Measurements from ENCODE around the gene NR2F6.

Gene NR2F6

DNA sequence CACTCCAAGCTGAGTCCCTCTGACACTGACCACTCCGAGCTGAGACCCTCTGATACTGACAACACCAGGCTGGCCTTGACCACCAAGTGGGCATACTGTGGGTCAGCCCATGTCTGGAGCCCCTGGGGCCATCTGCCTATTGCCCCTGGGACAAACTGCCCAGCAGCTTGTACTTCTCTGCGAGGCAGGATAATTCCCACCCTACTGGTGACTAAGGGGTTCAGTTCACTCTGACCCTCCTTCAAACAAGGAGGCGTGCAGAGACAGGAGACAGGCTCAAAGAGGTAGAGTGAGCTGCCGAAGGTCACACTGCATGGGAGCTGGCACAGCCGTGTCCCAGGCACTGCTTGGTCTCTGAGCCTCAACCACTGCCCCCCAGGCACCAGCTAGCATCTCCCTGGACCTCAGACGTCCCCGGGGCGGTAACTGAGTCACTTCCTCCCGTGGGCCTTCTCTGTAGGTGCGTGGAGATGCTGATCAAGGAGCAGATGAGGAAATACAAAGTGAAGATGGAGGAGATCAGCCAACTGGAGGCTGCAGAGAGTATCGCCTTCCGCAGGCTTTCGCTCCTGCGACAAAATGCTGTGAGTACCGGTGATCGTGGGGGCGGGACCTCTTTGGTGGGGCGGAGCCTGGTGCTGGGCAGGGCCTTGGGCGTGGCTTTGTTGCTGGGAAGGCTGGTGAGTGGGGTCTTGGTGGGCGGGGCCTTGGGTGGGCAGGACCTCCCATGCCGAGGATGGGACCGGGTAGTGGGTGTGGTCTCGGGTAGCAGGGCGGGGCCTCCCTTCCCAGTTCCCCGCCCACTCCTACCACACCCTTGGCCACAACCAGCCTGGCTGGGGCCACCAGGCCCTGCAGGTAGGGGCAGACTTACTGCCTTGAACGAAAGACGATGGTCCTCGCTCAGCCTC, 36.3 kb downstream of the NR2F6 start:
- no peaks in the 10 kb centered on the region for H3K9me3 ChIP-seq (ENCODE audit: control insufficient read depth, insufficient read depth, low read length)
- H3K27me3 ChIP-seq (ENCODE audit: control insufficient read depth, insufficient read depth, low read length) = no peaks in the 10 kb centered on the region
- no CpG with 5 or more reads among the region's 28 CpGs for WGBS (ENCODE audit: insufficient coverage, insufficient read length)
- H3K4me1 ChIP-seq (ENCODE audit: control insufficient read depth, insufficient read depth, low read length) = peaks cover 5% of the 10 kb centered on the region; the same call in 1 of the 2 replicates
- H3K27ac ChIP-seq (ENCODE audit: low read length) = no peak overlapping the region
- H3K4me3 ChIP-seq (ENCODE audit: low read length) = no peak overlapping the region
- H3K36me3 ChIP-seq (ENCODE audit: control insufficient read depth, insufficient read depth, low read length) = peaks cover 17% of the 10 kb centered on the region
- DNase-seq (ENCODE audit: low read depth, low spot score) = peak; percentile 83

DNA sequence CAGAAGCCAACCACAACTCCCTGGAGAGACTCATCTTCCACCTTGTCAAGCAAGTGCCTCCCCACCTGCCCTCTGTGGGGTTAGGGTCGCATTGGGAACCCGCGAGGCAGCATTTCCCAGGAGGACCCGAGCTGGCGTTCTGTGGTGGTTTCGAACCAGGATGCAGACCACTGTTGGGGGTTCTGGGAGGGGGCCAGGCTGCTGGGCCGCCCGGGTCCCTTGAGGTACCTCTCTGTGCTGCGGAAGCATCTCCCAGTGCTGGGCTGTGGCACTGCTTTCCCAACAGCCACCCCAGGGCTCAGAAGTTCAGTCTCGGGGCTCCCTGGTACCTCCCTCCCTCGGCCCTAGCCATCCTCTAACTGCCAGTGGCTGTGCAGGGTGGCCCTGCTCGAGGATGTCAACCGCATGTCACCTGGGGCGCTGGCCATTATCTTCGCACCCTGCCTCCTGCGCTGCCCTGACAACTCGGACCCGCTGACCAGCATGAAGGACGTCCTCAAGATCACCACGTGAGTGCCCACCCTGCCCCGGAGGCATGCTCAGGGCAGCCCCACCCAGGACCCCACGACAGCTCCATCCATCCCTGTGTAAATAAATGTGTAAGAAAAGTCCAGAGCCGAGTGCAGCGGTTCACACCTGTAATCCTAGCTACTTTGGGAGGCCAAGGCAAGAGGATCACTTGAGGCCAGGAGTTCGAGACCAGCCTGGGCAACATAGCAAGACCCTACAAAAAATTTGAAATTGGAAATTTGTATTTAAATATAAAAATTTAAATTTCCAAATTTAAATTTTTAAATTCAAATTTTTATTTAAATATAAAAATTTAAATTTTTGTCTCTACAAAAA, 38.8 kb downstream of the NR2F6 start:
- no peaks in the 10 kb centered on the region for H3K27me3 ChIP-seq (ENCODE audit: control insufficient read depth, insufficient read depth, low read length)
- WGBS (ENCODE audit: insufficient coverage, insufficient read length) = no CpG with 5 or more reads among the region's 25 CpGs
- 0 out of 2 replicates have a peak, but pooled peaks cover 5% of the 10 kb centered on the region for H3K4me1 ChIP-seq (ENCODE audit: control insufficient read depth, insufficient read depth, low read length)
- no peak overlapping the region for H3K27ac ChIP-seq (ENCODE audit: low read length)
- no peak overlapping the region for H3K4me3 ChIP-seq (ENCODE audit: low read length)
- H3K36me3 ChIP-seq (ENCODE audit: control insufficient read depth, insufficient read depth, low read length) = peaks cover 24% of the 10 kb centered on the region
- no peaks in the 10 kb centered on the region for H3K9me3 ChIP-seq (ENCODE audit: control insufficient read depth, insufficient read depth, low read length)
- no peak for DNase-seq (ENCODE audit: low read depth, low spot score)

DNA sequence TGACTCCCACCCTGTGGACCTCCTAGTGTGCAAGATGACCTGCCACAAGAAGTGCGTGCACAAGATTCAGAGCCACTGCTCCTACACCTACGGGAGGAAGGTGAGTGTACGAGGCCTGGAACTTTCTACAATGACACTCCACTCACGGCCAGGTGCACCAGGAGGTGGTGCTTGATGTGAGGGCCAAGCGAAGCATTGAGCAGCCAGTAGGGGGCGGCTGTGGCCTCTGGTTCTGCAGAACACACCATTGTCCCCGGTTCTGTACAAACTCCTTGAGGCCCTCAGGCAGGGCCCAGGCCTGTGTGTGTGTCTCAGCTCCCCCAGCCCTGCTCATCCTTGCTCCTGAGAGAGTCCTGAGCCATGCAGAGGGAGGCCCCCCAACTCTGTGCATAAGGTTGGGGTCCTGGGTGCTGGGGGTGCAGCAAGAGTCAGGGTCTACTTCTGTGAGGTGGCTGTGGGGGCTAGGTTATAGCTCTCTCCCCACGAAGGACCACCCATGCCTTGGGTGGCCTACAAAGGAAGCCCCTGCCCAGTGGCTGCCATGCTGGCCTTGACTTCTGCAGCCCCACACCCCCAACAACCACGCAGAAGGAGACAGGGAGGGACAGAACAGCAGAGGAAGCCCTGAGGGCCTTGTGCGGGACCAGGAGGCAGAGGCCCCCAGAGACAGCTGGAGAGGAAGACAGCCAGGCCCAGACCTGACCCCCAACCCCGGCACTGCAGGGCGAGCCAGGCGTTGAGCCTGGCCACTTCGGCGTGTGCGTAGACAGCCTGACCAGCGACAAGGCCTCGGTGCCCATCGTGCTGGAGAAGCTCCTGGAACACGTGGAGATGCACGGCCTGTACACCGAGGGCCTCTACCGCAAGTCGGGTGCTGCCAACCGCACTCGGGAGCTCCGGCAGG, 40.2 kb downstream of the NR2F6 start:
- no peak overlapping the region for H3K27ac ChIP-seq (ENCODE audit: low read length)
- peaks cover 31% of the 10 kb centered on the region for H3K36me3 ChIP-seq (ENCODE audit: control insufficient read depth, insufficient read depth, low read length)
- no peaks in the 10 kb centered on the region for H3K27me3 ChIP-seq (ENCODE audit: control insufficient read depth, insufficient read depth, low read length)
- no CpG with 5 or more reads among the region's 27 CpGs for WGBS (ENCODE audit: insufficient coverage, insufficient read length)
- H3K4me3 ChIP-seq (ENCODE audit: low read length) = no peak overlapping the region
- H3K4me1 ChIP-seq (ENCODE audit: control insufficient read depth, insufficient read depth, low read length) = 0 out of 2 replicates have a peak, but pooled peaks cover 5% of the 10 kb centered on the region
- DNase-seq (ENCODE audit: low read depth, low spot score) = peak; percentile 58
- H3K9me3 ChIP-seq (ENCODE audit: control insufficient read depth, insufficient read depth, low read length) = no peaks in the 10 kb centered on the region

DNA sequence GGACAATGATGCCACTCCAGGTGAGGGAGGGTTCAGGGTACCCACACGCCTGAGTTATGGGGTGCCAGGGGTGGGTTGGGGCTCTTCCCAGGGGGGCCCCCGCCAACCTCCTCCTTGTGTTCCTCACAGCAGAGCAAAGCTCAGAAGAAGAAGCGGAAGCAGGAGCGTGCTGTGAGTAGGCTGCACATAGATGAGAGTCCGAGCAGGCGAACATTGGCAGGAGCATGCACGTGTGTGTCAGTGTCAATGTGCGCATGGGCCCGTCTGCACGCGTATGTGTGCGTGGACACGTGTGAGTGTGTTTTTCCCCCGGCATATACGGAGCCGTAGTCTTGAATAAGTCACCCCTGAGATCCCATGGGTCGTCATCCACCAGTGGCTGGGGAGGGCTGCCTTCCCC, 43.0 kb downstream of the NR2F6 start:
- no peak for DNase-seq (ENCODE audit: low read depth, low spot score)
- H3K4me3 ChIP-seq (ENCODE audit: low read length) = no peak overlapping the region
- H3K27ac ChIP-seq (ENCODE audit: low read length) = no peak overlapping the region
- H3K27me3 ChIP-seq (ENCODE audit: control insufficient read depth, insufficient read depth, low read length) = no peaks in the 10 kb centered on the region
- H3K4me1 ChIP-seq (ENCODE audit: control insufficient read depth, insufficient read depth, low read length) = no peaks in the 10 kb centered on the region
- no CpG with 5 or more reads among the region's 17 CpGs for WGBS (ENCODE audit: insufficient coverage, insufficient read length)
- peaks cover 38% of the 10 kb centered on the region for H3K36me3 ChIP-seq (ENCODE audit: control insufficient read depth, insufficient read depth, low read length)
- no peaks in the 10 kb centered on the region for H3K9me3 ChIP-seq (ENCODE audit: control insufficient read depth, insufficient read depth, low read length)

DNA sequence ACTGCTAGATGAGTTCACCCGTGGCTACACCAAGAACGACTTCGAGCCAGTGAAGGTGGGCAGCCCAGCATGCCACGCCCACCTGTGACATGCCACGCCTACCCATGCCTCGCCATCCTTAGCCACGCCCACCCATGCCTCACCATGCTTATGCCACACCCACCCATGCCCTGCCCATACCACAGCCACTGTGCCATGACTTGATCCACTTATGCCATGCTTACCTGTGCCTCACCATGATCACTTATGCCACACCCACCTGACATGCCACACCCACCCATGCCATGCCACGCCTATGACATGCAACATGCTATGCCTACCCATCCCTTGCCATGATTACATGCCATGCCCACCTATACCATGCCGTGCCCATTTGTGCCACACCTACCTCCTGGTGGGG, 43.5 kb downstream of the NR2F6 start:
- H3K27ac ChIP-seq (ENCODE audit: low read length) = no peak overlapping the region
- WGBS (ENCODE audit: insufficient coverage, insufficient read length) = no CpG with 5 or more reads among the region's 9 CpGs
- no peak overlapping the region for H3K4me3 ChIP-seq (ENCODE audit: low read length)
- H3K9me3 ChIP-seq (ENCODE audit: control insufficient read depth, insufficient read depth, low read length) = no peaks in the 10 kb centered on the region
- no peaks in the 10 kb centered on the region for H3K27me3 ChIP-seq (ENCODE audit: control insufficient read depth, insufficient read depth, low read length)
- H3K36me3 ChIP-seq (ENCODE audit: control insufficient read depth, insufficient read depth, low read length) = peaks cover 38% of the 10 kb centered on the region
- H3K4me1 ChIP-seq (ENCODE audit: control insufficient read depth, insufficient read depth, low read length) = no peaks in the 10 kb centered on the region
- no peak for DNase-seq (ENCODE audit: low read depth, low spot score)

DNA sequence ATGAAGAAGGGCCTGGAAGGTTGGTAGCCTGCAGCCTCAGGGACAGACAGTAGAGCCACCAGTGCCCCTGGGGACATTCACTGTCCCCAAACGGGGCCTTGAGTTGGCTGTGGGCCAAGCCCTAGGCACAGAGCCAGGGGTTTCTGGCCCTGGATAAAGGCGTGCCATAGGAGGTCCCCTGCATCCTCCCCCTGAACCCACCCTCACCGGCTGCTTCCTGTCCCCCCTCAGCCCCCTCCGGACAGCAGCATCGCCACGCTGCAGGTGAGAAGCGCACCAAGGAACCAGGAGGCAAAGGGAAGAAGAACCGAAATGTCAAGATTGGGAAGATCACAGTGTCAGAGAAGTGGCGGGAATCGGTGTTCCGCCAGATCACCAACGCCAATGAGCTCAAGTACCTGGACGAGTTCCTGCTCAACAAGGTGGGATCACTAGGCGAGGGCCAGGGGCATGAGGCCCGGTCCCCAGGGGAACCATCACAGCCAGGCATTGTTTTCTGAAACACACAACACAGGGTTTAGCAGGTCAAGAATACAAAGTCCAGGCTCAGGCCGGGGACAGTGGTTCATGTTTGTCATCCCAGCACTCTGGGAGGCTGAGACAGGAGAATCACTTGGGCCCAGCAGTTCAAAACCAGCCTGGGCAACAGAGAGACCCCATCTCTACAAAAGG, 45.2 kb downstream of the NR2F6 start:
- no peaks in the 10 kb centered on the region for H3K27me3 ChIP-seq (ENCODE audit: control insufficient read depth, insufficient read depth, low read length)
- H3K4me1 ChIP-seq (ENCODE audit: control insufficient read depth, insufficient read depth, low read length) = no peaks in the 10 kb centered on the region
- H3K4me3 ChIP-seq (ENCODE audit: low read length) = no peak overlapping the region
- WGBS (ENCODE audit: insufficient coverage, insufficient read length) = no CpG with 5 or more reads among the region's 16 CpGs
- H3K36me3 ChIP-seq (ENCODE audit: control insufficient read depth, insufficient read depth, low read length) = peaks cover 28% of the 10 kb centered on the region
- no peak for DNase-seq (ENCODE audit: low read depth, low spot score)
- H3K9me3 ChIP-seq (ENCODE audit: control insufficient read depth, insufficient read depth, low read length) = no peaks in the 10 kb centered on the region
- H3K27ac ChIP-seq (ENCODE audit: low read length) = no peak overlapping the region

DNA sequence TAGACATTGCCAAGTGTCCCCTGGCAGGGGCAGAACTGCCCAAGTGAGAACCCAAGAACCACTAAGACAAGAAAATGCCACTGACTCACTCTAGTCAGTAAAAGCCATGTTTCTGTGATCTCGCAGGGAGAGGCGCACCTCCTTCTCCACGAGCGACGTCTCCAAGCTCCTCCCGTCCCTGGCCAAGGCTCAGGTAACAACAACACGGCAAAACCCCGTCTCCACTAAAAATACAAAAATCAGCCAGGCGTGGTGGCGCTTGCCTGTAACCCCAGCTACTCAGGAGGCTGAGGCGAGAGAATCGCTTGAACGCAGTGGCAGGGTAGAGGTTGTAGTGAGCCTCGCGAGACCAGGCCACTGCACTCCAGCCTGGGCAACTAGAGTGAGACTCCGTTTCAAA, 48.1 kb downstream of the NR2F6 start:
- peaks cover 34% of the 10 kb centered on the region for H3K36me3 ChIP-seq (ENCODE audit: control insufficient read depth, insufficient read depth, low read length)
- no peaks in the 10 kb centered on the region for H3K9me3 ChIP-seq (ENCODE audit: control insufficient read depth, insufficient read depth, low read length)
- DNase-seq (ENCODE audit: low read depth, low spot score) = no peak
- no peak overlapping the region for H3K27ac ChIP-seq (ENCODE audit: low read length)
- H3K4me1 ChIP-seq (ENCODE audit: control insufficient read depth, insufficient read depth, low read length) = no peaks in the 10 kb centered on the region
- WGBS (ENCODE audit: insufficient coverage, insufficient read length) = no CpG with 5 or more reads among the region's 16 CpGs
- no peaks in the 10 kb centered on the region for H3K27me3 ChIP-seq (ENCODE audit: control insufficient read depth, insufficient read depth, low read length)
- H3K4me3 ChIP-seq (ENCODE audit: low read length) = no peak overlapping the region

DNA sequence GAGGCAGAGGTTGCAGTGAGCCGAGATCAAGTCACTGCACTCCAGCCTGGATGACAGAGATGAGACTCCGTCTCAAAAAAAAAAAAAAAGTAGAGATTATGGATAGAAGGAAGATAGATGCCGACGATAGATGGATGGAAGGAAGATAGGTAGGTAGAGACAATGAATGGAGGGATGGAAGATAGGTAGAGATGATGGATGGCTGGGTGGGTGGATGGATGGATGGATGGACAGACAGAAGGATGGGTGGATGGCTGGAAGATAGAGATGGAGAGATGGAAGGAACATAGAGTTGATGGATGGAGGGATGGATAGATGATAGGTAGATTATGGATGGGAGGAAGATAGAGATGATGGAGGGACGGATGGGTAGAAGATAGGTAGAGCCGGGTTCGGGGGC, 49.1 kb downstream of the NR2F6 start:
- no peak for DNase-seq (ENCODE audit: low read depth, low spot score)
- Histone ChIP-seq H3K27me3 (ENCODE audit: control insufficient read depth, insufficient read depth, low read length) (no peaks in the 10 kb centered on the region), H3K27ac (ENCODE audit: low read length) (no peak overlapping the region), H3K36me3 (ENCODE audit: control insufficient read depth, insufficient read depth, low read length) (peaks cover 27% of the 10 kb centered on the region), H3K4me3 (ENCODE audit: low read length) (no peak overlapping the region), H3K9me3 (ENCODE audit: control insufficient read depth, insufficient read depth, low read length) (no peaks in the 10 kb centered on the region), H3K4me1 (ENCODE audit: control insufficient read depth, insufficient read depth, low read length) (no peaks in the 10 kb centered on the region)
- WGBS (ENCODE audit: insufficient coverage, insufficient read length) = 100% methylated on average over 3 of the region's 7 CpGs

DNA sequence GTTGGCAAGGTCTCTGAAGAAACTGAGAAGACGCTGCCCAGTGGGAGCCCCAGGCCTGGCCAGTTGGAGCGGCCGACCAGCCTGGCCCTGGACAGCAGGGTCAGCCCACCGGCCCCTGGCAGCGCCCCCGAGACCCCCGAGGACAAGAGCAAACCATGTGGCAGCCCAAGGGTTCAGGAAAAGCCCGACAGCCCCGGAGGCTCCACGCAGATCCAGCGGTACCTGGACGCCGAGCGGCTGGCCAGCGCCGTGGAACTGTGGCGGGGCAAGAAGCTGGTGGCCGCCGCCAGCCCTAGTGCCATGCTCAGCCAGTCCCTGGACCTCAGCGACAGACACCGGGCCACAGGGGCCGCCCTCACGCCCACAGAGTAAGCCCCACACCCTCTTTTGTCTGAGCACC, 50.6 kb downstream of the NR2F6 start:
- no CpG with 5 or more reads among the region's 23 CpGs for WGBS (ENCODE audit: insufficient coverage, insufficient read length)
- no peaks in the 10 kb centered on the region for H3K4me1 ChIP-seq (ENCODE audit: control insufficient read depth, insufficient read depth, low read length)
- H3K9me3 ChIP-seq (ENCODE audit: control insufficient read depth, insufficient read depth, low read length) = no peaks in the 10 kb centered on the region
- no peaks in the 10 kb centered on the region for H3K27me3 ChIP-seq (ENCODE audit: control insufficient read depth, insufficient read depth, low read length)
- DNase-seq (ENCODE audit: low read depth, low spot score) = no peak
- no peak overlapping the region for H3K4me3 ChIP-seq (ENCODE audit: low read length)
- H3K27ac ChIP-seq (ENCODE audit: low read length) = no peak overlapping the region
- peaks cover 24% of the 10 kb centered on the region for H3K36me3 ChIP-seq (ENCODE audit: control insufficient read depth, insufficient read depth, low read length)

All from iPS DF 6.9 (cell line).